GM23338 (cell line): ENCODE results near the gene KRTAP19-8.

Experiments
- CTCF ChIP-seq, 2 experiments: fragments of 200-600 bp in 1 of 2; sonication (generic) in 1 of 2; conservative IDR thresholded peaks; 2 replicates each; pipeline versions ENCODE4 v1.5.1 to v1.6.1; 2016 to 2017; ENCODE audit warnings: antibody characterized with exemption in 2 of 2, low read depth in 2 of 2, mild to moderate bottlenecking in 2 of 2, moderate library complexity in 1 of 2
- EZH2 ChIP-seq: fragments of 200-600 bp; sonication (generic); IDR thresholded peaks from one replicate; pipeline ENCODE4 v1.8.0; 2017; ENCODE audit warnings: antibody characterized with exemption, mild to moderate bottlenecking, low read depth; ENCODE audit not compliant: unreplicated experiment
- EZH2phosphoT487 ChIP-seq: fragments of 200-600 bp; sonication (generic); IDR thresholded peaks from one replicate; pipeline ENCODE4 v1.8.1; 2018; ENCODE audit warnings: antibody characterized with exemption; ENCODE audit not compliant: unreplicated experiment
- POLR2AphosphoS5 ChIP-seq: IDR thresholded peaks from 2 replicates; pipeline ENCODE4 v1.6.1; 2016; ENCODE audit warnings: antibody characterized with exemption, low read depth
- REST ChIP-seq: IDR thresholded peaks from one replicate; pipeline ENCODE4 v1.6.1; 2018; ENCODE audit warnings: antibody characterized with exemption; ENCODE audit not compliant: unreplicated experiment
- STAT1 ChIP-seq: IDR thresholded peaks from one replicate; pipeline ENCODE4 v1.6.1; 2016; ENCODE audit warnings: antibody characterized with exemption; ENCODE audit not compliant: unreplicated experiment

GRCh38 chr21:31087639-31088473 is 49.6 kb upstream of the KRTAP19-8 start:
- TF ChIP-seq EZH2 (no peak), CTCF (conservative IDR thresholded peaks at IDR 0.05; ENCODE audit: low read depth in 2 of 2) (no peak), EZH2phosphoT487 (no peak), POLR2AphosphoS5 (no peak), REST (no peak), STAT1 (no peak)
